HK-2 (cell line): Measurements from ENCODE around the gene FAM13A.
A peak's percentile ranks its signal among the peaks of the same experiment; 100 is the strongest.

Source experiments
- DNase-seq: peaks from one replicate; pipeline ENCODE4 v3.0.0-alpha.2; 2018; ENCODE audit not compliant: unreplicated experiment

The FAM13A gene

GRCh38 chr4:88813013-88813412 is 244.0 kb downstream of the FAM13A start:
- no peak for DNase-seq

- DNase-seq, result no peak
Observed at GRCh38 chr4:88812420-88812819, 244.6 kb downstream of the FAM13A start.

GRCh38 chr4:88811904-88812303 is 245.1 kb downstream of the FAM13A start:
- DNase-seq, result no peak

DNA sequence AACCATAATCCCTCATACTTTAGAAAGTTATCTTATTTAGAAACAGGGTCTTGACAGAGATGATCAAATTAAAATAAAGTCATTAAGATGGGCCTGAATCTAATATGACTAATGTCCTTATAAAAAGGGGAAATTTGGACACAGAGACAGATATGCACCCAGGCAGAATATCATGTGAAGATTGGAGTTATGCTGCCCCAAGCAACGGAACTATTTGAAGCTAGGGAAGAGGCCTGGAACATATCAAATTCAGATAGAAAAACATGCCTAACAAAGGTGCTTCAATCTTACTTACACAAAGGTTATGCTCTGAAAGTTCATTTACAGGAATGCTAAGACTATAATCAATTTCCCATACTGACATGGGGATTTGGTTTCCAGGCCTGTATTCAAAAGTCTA is 246.7 kb downstream of the FAM13A start:
- no peak for DNase-seq

DNA sequence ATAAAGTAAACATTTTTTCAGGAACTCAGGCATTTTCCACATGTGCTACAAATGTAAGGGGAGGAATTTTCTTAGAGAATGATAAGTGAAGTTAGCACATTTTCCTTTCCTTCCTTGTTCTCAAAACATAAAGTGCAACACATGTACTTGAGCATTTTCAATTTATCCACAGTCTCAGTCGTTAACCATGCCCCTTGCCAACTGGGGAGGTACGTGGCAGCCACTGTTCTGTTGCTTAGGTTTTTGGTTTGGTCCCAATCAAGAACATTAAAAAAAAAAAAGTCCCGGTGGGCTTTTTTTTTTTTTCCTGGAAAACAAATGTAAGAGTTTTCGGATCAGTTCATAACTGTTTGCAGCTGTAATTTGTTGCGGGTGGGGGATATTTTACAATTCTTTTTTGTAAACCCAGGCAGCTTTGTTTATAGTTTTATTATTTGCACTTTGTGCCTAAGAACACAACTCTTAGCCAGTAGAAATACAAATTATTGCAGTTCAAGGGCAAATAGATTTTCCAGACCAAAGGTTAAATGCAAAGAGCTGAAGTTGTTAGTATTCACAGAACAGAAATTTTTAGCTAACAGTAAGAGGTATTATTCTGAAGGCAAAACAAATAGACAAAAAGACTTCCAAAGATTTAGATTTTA is 247.3 kb downstream of the FAM13A start:
- no peak for DNase-seq

DNA sequence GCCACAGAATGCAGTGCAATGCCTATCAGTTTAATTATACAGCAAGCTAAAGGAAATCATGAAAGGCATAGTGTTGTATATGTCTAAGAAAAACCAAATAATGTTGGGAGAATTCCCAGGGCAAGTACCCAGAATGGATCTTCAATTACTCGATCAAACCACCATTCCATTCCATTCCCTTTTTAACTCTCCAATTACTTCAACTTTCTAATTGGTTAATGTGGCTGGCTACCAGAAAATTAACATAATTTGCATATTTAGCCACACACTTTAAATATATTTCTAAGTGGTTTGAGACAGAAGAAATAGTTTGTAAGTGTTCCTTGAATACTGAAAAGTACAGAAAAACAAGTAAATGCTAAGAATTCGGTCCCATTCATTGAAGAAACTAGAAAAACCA is 247.9 kb downstream of the FAM13A start:
- DNase-seq, result no peak

DNA sequence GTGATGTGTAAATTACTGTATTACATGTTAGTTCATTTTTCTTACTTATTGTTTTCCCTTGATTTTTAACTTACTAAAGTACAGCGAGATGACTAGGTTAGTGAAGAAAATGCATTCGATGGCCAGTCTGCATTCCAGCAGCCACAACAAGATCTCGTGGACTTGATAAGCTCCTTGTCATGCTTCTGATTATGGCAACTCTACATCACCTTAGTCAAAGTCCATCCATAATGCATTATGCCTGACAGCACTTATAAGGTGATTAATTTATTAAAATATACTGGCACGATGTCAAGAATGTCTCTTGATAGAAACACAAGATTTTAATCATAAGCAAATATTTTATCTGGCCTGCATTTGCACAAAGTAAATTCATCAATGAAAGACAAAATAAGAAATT is 249.5 kb downstream of the FAM13A start:
- DNase-seq, result no peak

DNA sequence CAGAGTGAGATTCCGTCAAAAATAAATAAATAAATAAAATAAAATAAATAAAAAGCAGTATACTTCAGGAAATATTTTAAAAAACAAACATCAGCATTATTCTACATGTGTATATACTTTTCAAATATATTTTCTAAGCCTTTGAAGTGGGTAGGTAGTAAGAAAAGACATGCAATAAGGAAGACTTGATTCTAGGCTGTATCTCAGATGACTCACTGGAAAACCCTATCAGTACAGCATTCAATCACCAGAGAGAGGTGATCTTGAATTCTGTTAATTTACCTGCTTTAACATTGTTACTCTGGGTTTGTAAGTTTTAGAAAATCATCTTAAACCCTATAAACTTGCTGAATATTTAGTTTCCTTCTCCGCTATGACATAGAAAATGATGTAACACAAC is 252.8 kb downstream of the FAM13A start:
- no peak for DNase-seq

- no peak for DNase-seq
Observed at GRCh38 chr4:88803600-88804096, 253.3 kb downstream of the FAM13A start.

DNA sequence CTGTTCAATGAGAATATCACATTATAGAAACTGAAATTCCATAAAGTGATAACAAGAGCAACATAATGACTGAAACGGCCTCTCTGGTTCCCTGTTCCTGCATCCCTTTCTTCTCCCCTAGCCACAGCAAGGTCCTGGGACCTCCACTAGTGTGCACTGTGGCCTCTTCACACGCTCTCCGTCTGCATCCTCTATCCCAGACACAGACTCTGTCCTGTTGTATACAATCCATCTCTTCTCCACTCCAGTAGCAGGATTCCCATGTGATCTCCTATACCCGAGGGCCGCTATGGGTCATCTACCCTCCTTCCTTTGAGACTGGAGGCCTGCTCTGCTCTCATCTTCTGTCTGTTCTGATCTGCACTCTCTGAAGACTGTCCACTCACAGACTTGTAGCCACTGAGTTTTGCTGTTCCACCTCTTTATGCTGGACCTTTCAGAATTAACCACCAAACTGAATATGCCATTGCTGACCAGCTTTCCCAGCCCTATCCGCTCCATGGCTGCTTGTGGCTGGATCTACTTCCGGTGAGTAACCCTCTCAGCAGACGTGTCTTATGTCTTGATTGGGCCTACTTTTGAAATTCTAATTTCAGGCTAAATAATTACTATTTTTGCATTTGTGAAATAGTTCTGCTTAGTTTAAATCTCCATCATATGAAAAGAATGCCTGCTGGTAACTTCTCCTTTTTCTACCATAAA is 254.2 kb downstream of the FAM13A start:
- no peak for DNase-seq

- no peak for DNase-seq
Observed at GRCh38 chr4:88802138-88802537, 254.8 kb downstream of the FAM13A start.

DNA sequence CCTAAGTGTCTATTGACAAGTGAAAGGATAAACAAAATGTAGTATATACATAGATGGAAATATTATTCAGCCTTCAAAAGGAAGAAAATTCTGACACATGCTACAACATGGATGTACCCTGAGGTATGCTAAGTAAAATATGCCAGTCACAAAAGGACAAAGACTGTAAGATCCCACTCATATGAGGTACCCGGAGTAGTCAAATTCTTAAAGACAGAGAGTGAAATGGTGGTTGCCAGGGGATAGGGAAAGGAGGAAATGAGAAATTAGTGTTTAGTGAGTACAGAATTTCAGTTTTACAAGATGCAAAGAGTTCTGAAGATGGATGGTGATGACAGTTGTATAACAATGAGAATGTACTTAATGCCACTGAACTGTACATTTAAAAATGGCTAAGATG is 257.1 kb downstream of the FAM13A start:
- no peak for DNase-seq

DNA sequence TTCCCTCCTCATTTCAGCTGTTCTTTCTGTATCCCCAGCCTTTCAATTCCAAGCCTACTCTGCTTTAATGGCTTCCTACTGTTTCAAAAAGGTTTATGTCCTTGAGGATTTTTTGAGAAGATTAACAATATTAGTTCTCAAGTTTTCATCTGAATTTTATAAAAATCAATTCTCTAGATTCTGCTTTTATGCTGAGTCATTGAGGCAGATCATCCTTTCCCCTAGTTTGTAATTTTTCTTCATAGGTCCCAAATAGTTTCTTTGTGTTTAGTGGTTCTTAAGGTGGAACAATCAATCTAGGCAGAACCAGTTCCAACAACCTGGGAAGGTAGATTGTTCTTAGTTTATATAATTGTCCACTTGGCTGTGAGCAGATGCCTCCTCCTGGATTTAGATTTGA is 259.3 kb downstream of the FAM13A start:
- DNase-seq, result no peak

DNA sequence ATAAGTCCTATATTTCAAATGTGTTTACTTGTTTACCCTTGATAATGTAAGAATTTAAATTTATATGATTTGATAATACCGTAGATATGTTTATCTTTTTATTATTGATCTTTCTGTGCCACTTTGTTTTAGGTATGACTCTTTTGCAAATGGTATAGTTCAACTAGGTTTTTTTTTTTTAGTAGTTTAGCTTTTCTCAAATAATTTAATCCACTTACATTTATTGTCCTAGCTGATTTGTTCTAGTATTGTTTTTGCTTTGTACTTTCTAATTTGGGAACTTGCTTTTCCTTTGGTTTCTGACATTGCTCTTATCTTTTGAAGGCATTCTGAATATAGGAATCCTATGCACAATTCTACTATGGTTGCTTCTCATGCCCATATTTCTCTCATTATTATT is 260.4 kb downstream of the FAM13A start:
- no peak for DNase-seq

- no peak for DNase-seq
Observed at GRCh38 chr4:88794952-88795351, 262.0 kb downstream of the FAM13A start.

DNA sequence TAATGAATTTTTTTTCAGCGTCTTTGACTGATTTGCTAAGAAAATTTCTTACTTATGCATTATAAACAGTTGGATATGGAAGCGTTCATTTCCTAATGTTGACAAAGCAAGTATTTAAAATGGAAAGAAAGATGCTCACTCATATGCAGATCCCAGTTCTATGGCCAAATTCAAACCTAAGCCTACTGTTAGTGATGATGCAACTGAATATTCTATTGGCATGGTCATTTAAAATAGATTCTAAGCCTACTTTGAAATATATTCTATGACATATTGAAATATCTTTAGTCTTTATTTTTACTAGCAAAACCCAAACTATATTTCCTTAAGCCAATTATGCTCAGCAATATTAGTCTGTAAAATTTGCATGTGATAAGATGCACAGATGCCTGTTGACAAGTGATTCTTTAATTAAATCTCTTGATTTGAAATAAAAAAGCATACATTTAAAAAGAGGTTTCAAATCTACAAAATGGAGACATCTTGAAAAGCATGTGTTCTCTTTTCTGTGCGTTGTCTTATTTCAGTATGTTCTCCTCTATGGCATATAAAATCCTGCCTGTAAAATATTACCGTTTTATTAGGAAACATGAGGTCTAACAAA is 262.8 kb downstream of the FAM13A start:
- no peak for DNase-seq

- DNase-seq, result no peak
Observed at GRCh38 chr4:88793475-88793874, 263.5 kb downstream of the FAM13A start.

DNA sequence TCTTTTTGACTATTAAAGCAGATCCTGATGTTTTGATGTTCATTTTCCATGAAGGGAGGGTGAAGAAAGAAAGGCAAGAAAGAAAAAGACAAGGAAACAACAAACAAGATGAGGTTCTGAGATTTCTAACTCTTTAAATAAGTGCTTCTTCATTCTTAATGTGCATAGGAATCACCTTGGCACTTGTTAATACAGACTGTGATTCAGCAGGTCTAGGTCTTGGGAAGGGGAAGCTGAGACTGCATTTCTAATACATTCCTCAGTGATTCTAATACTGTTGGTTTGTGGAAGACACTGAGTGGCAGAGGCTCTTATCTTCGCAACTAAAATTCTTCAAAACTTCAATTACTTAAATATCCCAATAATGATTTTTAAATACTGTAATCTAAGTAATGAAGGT is 264.2 kb downstream of the FAM13A start:
- no peak for DNase-seq

- peak; percentile 12 for DNase-seq
Observed at GRCh38 chr4:88792268-88792781, 264.7 kb downstream of the FAM13A start.

DNA sequence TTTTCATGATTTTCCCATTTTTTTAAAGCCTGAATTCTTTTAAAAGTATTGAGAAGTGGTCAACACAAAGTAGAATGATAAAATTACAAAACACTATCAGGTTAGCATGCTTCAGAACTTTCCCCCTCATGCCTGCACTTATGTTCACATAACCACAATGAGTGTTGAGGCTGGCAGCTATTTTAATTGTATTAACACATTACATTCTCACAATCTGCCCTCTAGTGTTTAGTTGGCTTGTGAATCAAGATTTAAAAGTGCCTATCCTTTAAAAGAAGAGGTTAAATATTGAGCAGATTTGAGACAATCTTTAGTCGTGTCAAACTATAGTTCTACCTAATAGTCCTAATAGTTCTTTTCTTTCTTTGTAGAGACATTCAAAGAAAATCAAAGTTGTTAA is 265.7 kb downstream of the FAM13A start:
- DNase-seq, result no peak

DNA sequence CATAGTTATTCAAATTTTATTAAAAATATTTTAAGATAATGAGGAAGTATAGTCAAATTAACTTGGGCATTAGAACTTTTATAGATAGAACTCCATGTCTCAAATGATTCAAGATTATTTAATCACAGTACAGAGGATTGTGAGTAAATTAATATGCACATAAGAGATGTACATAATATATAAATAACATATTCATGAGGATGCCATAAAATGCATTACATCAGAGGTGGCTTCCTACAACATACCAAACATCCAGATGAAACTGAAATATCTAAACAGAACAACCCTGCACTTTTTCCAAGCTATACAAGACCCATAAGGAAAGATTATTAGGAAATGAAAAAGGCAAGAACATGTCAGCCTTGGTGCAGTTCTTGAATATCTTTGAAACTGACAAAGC is 268.1 kb downstream of the FAM13A start:
- no peak for DNase-seq

- DNase-seq, result no peak
Observed at GRCh38 chr4:88788424-88788823, 268.6 kb downstream of the FAM13A start.

- DNase-seq, result no peak
Observed at GRCh38 chr4:88786011-88786410, 271.0 kb downstream of the FAM13A start.
